GM23338 (cell line): ENCODE results near the gene MACROD1. TPM values are rescaled to one million over a fixed set of nuclear protein-coding genes. Genes with fewer than 3 reads are reported as not detected.

ENCODE experiments used
- ATAC-seq: fragments of 200-7000 bp; cut with Tn5 transposase; 3 replicates; pipeline ENCODE4 v1.9.1; 2020
- DNase-seq: peaks from one replicate; pipeline ENCODE4 v3.0.0-alpha.2; 2015; ENCODE audit warnings: low spot score
- H2AFZ ChIP-seq: fragments of 200-600 bp; sonication (generic); 2 replicates; pipeline ENCODE4 v1.8.0; 2016; ENCODE audit warnings: antibody characterized with exemption, mild to moderate bottlenecking, moderate library complexity
- H3F3A ChIP-seq: fragments of 200-600 bp; sonication (generic); replicated peaks from 2 replicates; pipeline ENCODE4 v1.8.0; 2017; ENCODE audit warnings: antibody characterized with exemption, mixed run types, low read depth
- H3K27ac ChIP-seq: fragments of 200-600 bp; sonication (generic); 2 replicates; pipeline ENCODE4 v1.6.1; 2016; ENCODE audit warnings: low read depth
- H3K27me3 ChIP-seq: fragments of 200-600 bp; sonication (generic); 2 replicates; pipeline ENCODE4 v1.8.0; 2016; ENCODE audit warnings: mild to moderate bottlenecking, mixed run types, moderate library complexity; ENCODE audit not compliant: insufficient read depth
- H3K36me3 ChIP-seq: fragments of 200-600 bp; sonication (generic); 2 replicates; pipeline ENCODE4 v1.8.0; 2016; ENCODE audit warnings: mild to moderate bottlenecking; ENCODE audit not compliant: insufficient read depth
- H3K4me1 ChIP-seq: fragments of 200-600 bp; sonication (generic); 2 replicates; pipeline ENCODE4 v1.8.0; 2016; ENCODE audit warnings: mild to moderate bottlenecking, moderate library complexity; ENCODE audit not compliant: insufficient read depth
- H3K4me2 ChIP-seq: fragments of 200-600 bp; sonication (generic); 2 replicates; pipeline ENCODE4 v1.7.1; 2017; ENCODE audit warnings: mixed run types
- H3K4me3 ChIP-seq: fragments of 200-600 bp; sonication (generic); 2 replicates; pipeline ENCODE4 v1.6.1; 2016; ENCODE audit warnings: mixed run types
- H3K79me2 ChIP-seq: fragments of 200-600 bp; sonication (generic); replicated peaks from 2 replicates; pipeline ENCODE4 v1.8.0; 2017; ENCODE audit warnings: mild to moderate bottlenecking; ENCODE audit not compliant: insufficient read depth
- H3K9me2 ChIP-seq: fragments of 200-600 bp; sonication (generic); 2 replicates; pipeline ENCODE4 v1.8.0; 2017; ENCODE audit not compliant: insufficient read depth
- H4K20me1 ChIP-seq: fragments of 200-600 bp; sonication (generic); replicated peaks from 2 replicates; pipeline ENCODE4 v1.8.0; 2017; ENCODE audit warnings: mild to moderate bottlenecking; ENCODE audit not compliant: insufficient read depth
- H3K27ac Mint-ChIP-seq: 2 replicates; pipeline ENCODE4 v1.8.0; 2020; ENCODE audit warnings: inconsistent platforms, mild to moderate bottlenecking, moderate library complexity, mixed read lengths
- H3K27me3 Mint-ChIP-seq: 3 replicates; pipeline ENCODE4 v1.8.0; 2022; ENCODE audit warnings: low read depth, mild to moderate bottlenecking, moderate library complexity, mixed read lengths, inconsistent platforms; ENCODE audit not compliant: insufficient read depth, poor library complexity
- H3K36me3 Mint-ChIP-seq: 3 replicates; pipeline ENCODE4 v1.8.0; 2021; ENCODE audit warnings: low read depth, mild to moderate bottlenecking, inconsistent platforms, moderate library complexity, mixed read lengths
- H3K4me1 Mint-ChIP-seq: 3 replicates; pipeline ENCODE4 v1.8.0; 2020; ENCODE audit warnings: mild to moderate bottlenecking, inconsistent platforms, mixed read lengths
- H3K4me3 Mint-ChIP-seq: 3 replicates; pipeline ENCODE4 v1.8.0; 2021; ENCODE audit warnings: moderate library complexity, mild to moderate bottlenecking, inconsistent platforms, mixed read lengths
- H3K9me3 Mint-ChIP-seq: 3 replicates; pipeline ENCODE4 v1.8.0; 2020; ENCODE audit warnings: moderate library complexity, mild to moderate bottlenecking, inconsistent platforms, mixed read lengths
- CREB1 ChIP-seq: fragments of 250-450 bp; sonication (Bioruptor Pico); IDR thresholded peaks from 2 replicates; pipeline ENCODE4 v1.5.0; 2020; ENCODE audit warnings: low read depth, mild to moderate bottlenecking, moderate library complexity
- ETS1 ChIP-seq: IDR thresholded peaks from 2 replicates; pipeline ENCODE4 v1.6.1; 2016; ENCODE audit warnings: antibody characterized with exemption
- EZH2 ChIP-seq: fragments of 200-600 bp; sonication (generic); IDR thresholded peaks from one replicate; pipeline ENCODE4 v1.8.0; 2017; ENCODE audit warnings: antibody characterized with exemption, mild to moderate bottlenecking, low read depth; ENCODE audit not compliant: unreplicated experiment
- EZH2phosphoT487 ChIP-seq: fragments of 200-600 bp; sonication (generic); IDR thresholded peaks from one replicate; pipeline ENCODE4 v1.8.1; 2018; ENCODE audit warnings: antibody characterized with exemption; ENCODE audit not compliant: unreplicated experiment
- JUNB ChIP-seq: IDR thresholded peaks from one replicate; pipeline ENCODE4 v1.6.1; 2016; ENCODE audit warnings: antibody characterized with exemption; ENCODE audit not compliant: unreplicated experiment
- NANOG ChIP-seq: IDR thresholded peaks from 2 replicates; pipeline ENCODE4 v1.6.1; 2016; ENCODE audit warnings: antibody characterized with exemption, borderline replicate concordance
- POLR2AphosphoS5 ChIP-seq: IDR thresholded peaks from 2 replicates; pipeline ENCODE4 v1.6.1; 2016; ENCODE audit warnings: antibody characterized with exemption, low read depth
- REST ChIP-seq: IDR thresholded peaks from one replicate; pipeline ENCODE4 v1.6.1; 2018; ENCODE audit warnings: antibody characterized with exemption; ENCODE audit not compliant: unreplicated experiment
- STAT1 ChIP-seq: IDR thresholded peaks from one replicate; pipeline ENCODE4 v1.6.1; 2016; ENCODE audit warnings: antibody characterized with exemption; ENCODE audit not compliant: unreplicated experiment
- ZNF114 ChIP-seq: fragments of 250-450 bp; sonication (Bioruptor Pico); IDR thresholded peaks from 2 replicates; pipeline ENCODE4 v1.5.0; 2020; ENCODE audit warnings: mild to moderate bottlenecking, moderate library complexity
- ZNF331 ChIP-seq: fragments of 250-450 bp; sonication (Bioruptor Pico); IDR thresholded peaks from 2 replicates; pipeline ENCODE4 v1.5.0; 2020; ENCODE audit warnings: low read depth, mild to moderate bottlenecking, moderate library complexity
- polyA plus RNA-seq: library from polyadenylated mRNA; unstranded; fragments of >200 nt; fragmentation: Nextera tagmentation; extraction: Ambion mirVana; gene quantifications from 2 replicates; pipeline ENCODE4 v1.2.1, GENCODE V29; 2016
- total RNA-seq: library from RNA; depleted of rRNA; stranded (reverse); fragments of >200 nt; shearing (Covaris generic); gene quantifications from 2 replicates; pipeline ENCODE4 v1.2.3, GENCODE V29; 2014
- TF ChIP-seq, protein P1 (sequence below), 2 experiments: fragments of 200-600 bp in 1 of 2; sonication (generic) in 1 of 2; conservative IDR thresholded peaks; 2 replicates each; pipeline versions ENCODE4 v1.5.1 to v1.6.1; 2016 to 2017; ENCODE audit warnings: antibody characterized with exemption in 2 of 2, low read depth in 2 of 2, mild to moderate bottlenecking in 2 of 2, moderate library complexity in 1 of 2
- TF ChIP-seq, protein P2 (sequence below): fragments of 250-450 bp; sonication (Bioruptor Pico); IDR thresholded peaks from 2 replicates; pipeline ENCODE4 v1.5.0; 2020; ENCODE audit warnings: mild to moderate bottlenecking, moderate library complexity

Gene MACROD1
- total and polyA plus RNA-seq, 2 experiments from 2014 or later, result 33.0 to 51.6 TPM

- no peaks in the 10 kb centered on the region; the same call in 1 of the 2 replicates for H3K27me3 ChIP-seq
- H3K36me3 Mint-ChIP-seq, result no peaks in the 10 kb centered on the region
- H3K4me2 ChIP-seq, result 0 out of 2 replicates have a peak overlapping the region, but pooled peaks have one; percentile 55
- no peaks in the 10 kb centered on the region; the same call in 1 of the 2 replicates for H4K20me1 ChIP-seq
- no peak overlapping the region for H3K27ac Mint-ChIP-seq
- DNase-seq (no peak), ATAC-seq (no peak)
- peaks cover 64% of the 10 kb centered on the region for H3K4me1 Mint-ChIP-seq
- H3K4me3 ChIP-seq, result no peak overlapping the region
- no peaks in the 10 kb centered on the region for H3K9me2 ChIP-seq
- no peaks in the 10 kb centered on the region for H3K79me2 ChIP-seq
- peaks cover 43% of the 10 kb centered on the region for H3K4me1 ChIP-seq
- no peak overlapping the region for H2AFZ ChIP-seq
- peaks cover 8% of the 10 kb centered on the region; the same call in 1 of the 2 replicates for H3F3A ChIP-seq
- no peak for TF ChIP-seq EZH2phosphoT487
- TF ChIP-seq CREB1 (CRISPR knock-in tag), result no peak
- TF ChIP-seq STAT1, result no peak
- TF ChIP-seq NANOG, result no peak
- no peak for TF ChIP-seq ZNF331 (CRISPR knock-in tag)
- TF ChIP-seq POLR2AphosphoS5, result no peak
- TF ChIP-seq EZH2, result no peak
- no peak for TF ChIP-seq ZNF114 (CRISPR knock-in tag)
- no peak for TF ChIP-seq ETS1
- TF ChIP-seq, protein P1, sequence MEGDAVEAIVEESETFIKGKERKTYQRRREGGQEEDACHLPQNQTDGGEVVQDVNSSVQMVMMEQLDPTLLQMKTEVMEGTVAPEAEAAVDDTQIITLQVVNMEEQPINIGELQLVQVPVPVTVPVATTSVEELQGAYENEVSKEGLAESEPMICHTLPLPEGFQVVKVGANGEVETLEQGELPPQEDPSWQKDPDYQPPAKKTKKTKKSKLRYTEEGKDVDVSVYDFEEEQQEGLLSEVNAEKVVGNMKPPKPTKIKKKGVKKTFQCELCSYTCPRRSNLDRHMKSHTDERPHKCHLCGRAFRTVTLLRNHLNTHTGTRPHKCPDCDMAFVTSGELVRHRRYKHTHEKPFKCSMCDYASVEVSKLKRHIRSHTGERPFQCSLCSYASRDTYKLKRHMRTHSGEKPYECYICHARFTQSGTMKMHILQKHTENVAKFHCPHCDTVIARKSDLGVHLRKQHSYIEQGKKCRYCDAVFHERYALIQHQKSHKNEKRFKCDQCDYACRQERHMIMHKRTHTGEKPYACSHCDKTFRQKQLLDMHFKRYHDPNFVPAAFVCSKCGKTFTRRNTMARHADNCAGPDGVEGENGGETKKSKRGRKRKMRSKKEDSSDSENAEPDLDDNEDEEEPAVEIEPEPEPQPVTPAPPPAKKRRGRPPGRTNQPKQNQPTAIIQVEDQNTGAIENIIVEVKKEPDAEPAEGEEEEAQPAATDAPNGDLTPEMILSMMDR (conservative IDR thresholded peaks at IDR 0.05; ENCODE audit: low read depth in 2 of 2), result no peak
- TF ChIP-seq, protein P2, sequence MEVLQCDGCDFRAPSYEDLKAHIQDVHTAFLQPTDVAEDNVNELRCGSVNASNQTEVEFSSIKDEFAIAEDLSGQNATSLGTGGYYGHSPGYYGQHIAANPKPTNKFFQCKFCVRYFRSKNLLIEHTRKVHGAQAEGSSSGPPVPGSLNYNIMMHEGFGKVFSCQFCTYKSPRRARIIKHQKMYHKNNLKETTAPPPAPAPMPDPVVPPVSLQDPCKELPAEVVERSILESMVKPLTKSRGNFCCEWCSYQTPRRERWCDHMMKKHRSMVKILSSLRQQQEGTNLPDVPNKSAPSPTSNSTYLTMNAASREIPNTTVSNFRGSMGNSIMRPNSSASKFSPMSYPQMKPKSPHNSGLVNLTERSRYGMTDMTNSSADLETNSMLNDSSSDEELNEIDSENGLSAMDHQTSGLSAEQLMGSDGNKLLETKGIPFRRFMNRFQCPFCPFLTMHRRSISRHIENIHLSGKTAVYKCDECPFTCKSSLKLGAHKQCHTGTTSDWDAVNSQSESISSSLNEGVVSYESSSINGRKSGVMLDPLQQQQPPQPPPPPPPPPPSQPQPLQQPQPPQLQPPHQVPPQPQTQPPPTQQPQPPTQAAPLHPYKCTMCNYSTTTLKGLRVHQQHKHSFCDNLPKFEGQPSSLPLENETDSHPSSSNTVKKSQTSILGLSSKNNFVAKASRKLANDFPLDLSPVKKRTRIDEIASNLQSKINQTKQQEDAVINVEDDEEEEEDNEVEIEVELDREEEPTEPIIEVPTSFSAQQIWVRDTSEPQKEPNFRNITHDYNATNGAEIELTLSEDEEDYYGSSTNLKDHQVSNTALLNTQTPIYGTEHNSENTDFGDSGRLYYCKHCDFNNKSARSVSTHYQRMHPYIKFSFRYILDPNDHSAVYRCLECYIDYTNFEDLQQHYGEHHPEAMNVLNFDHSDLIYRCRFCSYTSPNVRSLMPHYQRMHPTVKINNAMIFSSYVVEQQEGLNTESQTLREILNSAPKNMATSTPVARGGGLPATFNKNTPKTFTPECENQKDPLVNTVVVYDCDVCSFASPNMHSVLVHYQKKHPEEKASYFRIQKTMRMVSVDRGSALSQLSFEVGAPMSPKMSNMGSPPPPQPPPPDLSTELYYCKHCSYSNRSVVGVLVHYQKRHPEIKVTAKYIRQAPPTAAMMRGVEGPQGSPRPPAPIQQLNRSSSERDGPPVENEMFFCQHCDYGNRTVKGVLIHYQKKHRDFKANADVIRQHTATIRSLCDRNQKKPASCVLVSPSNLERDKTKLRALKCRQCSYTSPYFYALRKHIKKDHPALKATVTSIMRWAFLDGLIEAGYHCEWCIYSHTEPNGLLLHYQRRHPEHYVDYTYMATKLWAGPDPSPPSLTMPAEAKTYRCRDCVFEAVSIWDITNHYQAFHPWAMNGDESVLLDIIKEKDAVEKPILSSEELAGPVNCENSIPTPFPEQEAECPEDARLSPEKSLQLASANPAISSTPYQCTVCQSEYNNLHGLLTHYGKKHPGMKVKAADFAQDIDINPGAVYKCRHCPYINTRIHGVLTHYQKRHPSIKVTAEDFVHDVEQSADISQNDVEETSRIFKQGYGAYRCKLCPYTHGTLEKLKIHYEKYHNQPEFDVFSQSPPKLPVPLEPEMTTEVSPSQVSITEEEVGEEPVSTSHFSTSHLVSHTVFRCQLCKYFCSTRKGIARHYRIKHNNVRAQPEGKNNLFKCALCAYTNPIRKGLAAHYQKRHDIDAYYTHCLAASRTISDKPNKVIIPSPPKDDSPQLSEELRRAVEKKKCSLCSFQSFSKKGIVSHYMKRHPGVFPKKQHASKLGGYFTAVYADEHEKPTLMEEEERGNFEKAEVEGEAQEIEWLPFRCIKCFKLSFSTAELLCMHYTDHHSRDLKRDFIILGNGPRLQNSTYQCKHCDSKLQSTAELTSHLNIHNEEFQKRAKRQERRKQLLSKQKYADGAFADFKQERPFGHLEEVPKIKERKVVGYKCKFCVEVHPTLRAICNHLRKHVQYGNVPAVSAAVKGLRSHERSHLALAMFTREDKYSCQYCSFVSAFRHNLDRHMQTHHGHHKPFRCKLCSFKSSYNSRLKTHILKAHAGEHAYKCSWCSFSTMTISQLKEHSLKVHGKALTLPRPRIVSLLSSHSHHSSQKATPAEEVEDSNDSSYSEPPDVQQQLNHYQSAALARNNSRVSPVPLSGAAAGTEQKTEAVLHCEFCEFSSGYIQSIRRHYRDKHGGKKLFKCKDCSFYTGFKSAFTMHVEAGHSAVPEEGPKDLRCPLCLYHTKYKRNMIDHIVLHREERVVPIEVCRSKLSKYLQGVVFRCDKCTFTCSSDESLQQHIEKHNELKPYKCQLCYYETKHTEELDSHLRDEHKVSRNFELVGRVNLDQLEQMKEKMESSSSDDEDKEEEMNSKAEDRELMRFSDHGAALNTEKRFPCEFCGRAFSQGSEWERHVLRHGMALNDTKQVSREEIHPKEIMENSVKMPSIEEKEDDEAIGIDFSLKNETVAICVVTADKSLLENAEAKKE (CRISPR knock-in tag), result no peak
- TF ChIP-seq REST, result no peak
- TF ChIP-seq JUNB, result no peak
- no peaks in the 10 kb centered on the region for H3K36me3 ChIP-seq
- H3K9me3 Mint-ChIP-seq, result no peaks in the 10 kb centered on the region
- peaks cover 29% of the 10 kb centered on the region for H3K27me3 Mint-ChIP-seq
- H3K4me3 Mint-ChIP-seq, result no peak overlapping the region
- no peak overlapping the region for H3K27ac ChIP-seq
These were observed 39.5 kb downstream of the MACROD1 start for GRCh38 chr11:64126371-64126770.
